Body of pancreas (tissue), 4 donors: Measurements from ENCODE around the gene SLC7A6OS. TPM values are rescaled to one million over a fixed set of nuclear protein-coding genes. Genes with fewer than 3 reads are reported as not detected.
"Not testable (repeated sequence)": the region's sequence is repeated elsewhere in the genome, so short reads cannot be mapped to it uniquely, and the experiment has no call there.

Experiments
- ATAC-seq: fragments of 150-250 bp; one replicate; pipeline ENCODE4 v1.9.1; 2016
- DNase-seq, 4 donors: peaks; one replicate each; pipeline ENCODE4 v3.0.0-alpha.2; 2019
- H3K27ac ChIP-seq, 4 donors: fragments of 200-600 bp; sonication (generic); 1 replicate in 3 of 4; 2 replicates in 1 of 4; pipeline versions ENCODE4 v1.5.1 to v1.6.1; 2016 to 2019; ENCODE audit warnings: mild to moderate bottlenecking in 1 of 4, mixed read lengths in 1 of 4, moderate library complexity in 1 of 4
- H3K27me3 ChIP-seq, 2 donors: fragments of 200-600 bp; sonication (generic); one replicate each; pipeline ENCODE4 v1.6.0; 2016; ENCODE audit warnings: mild to moderate bottlenecking in 1 of 2
- H3K36me3 ChIP-seq, 2 donors: fragments of 200-600 bp; sonication (generic); replicated peaks in 1 of 2; 2 replicates each; pipeline ENCODE4 v1.5.1; 2016; ENCODE audit warnings: low read depth in 2 of 2; ENCODE audit not compliant: insufficient read depth in 1 of 2
- H3K4me1 ChIP-seq: fragments of 200-600 bp; sonication (generic); one replicate; pipeline ENCODE4 v1.6.0; 2016
- H3K4me3 ChIP-seq, 2 donors: fragments of 200-600 bp; sonication (generic); 1 replicate in 1 of 2; 2 replicates in 1 of 2; pipeline ENCODE4 v1.5.1; 2016 to 2019
- H3K9me3 ChIP-seq, 3 donors: fragments of 200-600 bp; sonication (generic); 1 replicate in 2 of 3; 2 replicates in 1 of 3; pipeline ENCODE4 v1.5.1; 2016
- POLR2A ChIP-seq, 3 donors: fragments of 450-650 bp; IDR thresholded peaks; one replicate each; pipeline ENCODE4 v1.6.1; 2016; ENCODE audit warnings: antibody characterized with exemption in 3 of 3, mild to moderate bottlenecking in 2 of 3
- WGBS, 2 donors: methylation state at CpG; one replicate each; pipeline ENCODE4 v1.1.5; 2017; 5-methylcytosine and 5-hydroxymethylcytosine counted together
- intact Hi-C: fragments of 100-400 bp; cut with DNase I; formaldehyde crosslinking; loops from one replicate; pipeline ENCODE4 v1.15.1; 2023
- total RNA-seq, 2 donors: library from RNA; depleted of rRNA; stranded (reverse); fragments of >200 nt; gene quantifications; one replicate each; pipeline ENCODE4 v1.1.0, GENCODE V29; 2016
- TF ChIP-seq, protein P1 (sequence below), 7 experiments: fragments of 450-650 bp in 4 of 7; fragments of 200-600 bp in 3 of 7; sonication (generic) in 3 of 7; IDR thresholded peaks; one replicate each; pipeline ENCODE4 v1.5.1; 2016 to 2019; ENCODE audit warnings: antibody characterized with exemption in 7 of 7

The SLC7A6OS gene
- total RNA-seq, 2 donors from 2014 or later = 13.0 to 32.3 TPM

- Histone ChIP-seq H3K27me3 (no peaks in the 10 kb centered on the region), H3K36me3 (no peaks in the 10 kb centered on the region), H3K4me3 (no peak overlapping the region), H3K9me3 (no peaks in the 10 kb centered on the region), H3K27ac (peak overlapping the region in 1 of 4 donors; percentile 2), H3K4me1 (no peaks in the 10 kb centered on the region)
- ATAC-seq (no peak), DNase-seq (no peak)
- intact Hi-C loops = no loop called here
- 68 to 83% methylated on average over 5 to 6 of the region's 6 CpGs for WGBS, 2 donors
- TF ChIP-seq, protein P1, sequence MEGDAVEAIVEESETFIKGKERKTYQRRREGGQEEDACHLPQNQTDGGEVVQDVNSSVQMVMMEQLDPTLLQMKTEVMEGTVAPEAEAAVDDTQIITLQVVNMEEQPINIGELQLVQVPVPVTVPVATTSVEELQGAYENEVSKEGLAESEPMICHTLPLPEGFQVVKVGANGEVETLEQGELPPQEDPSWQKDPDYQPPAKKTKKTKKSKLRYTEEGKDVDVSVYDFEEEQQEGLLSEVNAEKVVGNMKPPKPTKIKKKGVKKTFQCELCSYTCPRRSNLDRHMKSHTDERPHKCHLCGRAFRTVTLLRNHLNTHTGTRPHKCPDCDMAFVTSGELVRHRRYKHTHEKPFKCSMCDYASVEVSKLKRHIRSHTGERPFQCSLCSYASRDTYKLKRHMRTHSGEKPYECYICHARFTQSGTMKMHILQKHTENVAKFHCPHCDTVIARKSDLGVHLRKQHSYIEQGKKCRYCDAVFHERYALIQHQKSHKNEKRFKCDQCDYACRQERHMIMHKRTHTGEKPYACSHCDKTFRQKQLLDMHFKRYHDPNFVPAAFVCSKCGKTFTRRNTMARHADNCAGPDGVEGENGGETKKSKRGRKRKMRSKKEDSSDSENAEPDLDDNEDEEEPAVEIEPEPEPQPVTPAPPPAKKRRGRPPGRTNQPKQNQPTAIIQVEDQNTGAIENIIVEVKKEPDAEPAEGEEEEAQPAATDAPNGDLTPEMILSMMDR (IDR thresholded peaks at IDR 0.05) = no peak
- TF ChIP-seq POLR2A (IDR thresholded peaks at IDR 0.05) = no peak
Observed at GRCh38 chr16:68290450-68290849, 20.3 kb downstream of the SLC7A6OS start.

GRCh38 chr16:68289621-68290329, 21.0 kb downstream of the SLC7A6OS start:
- Histone ChIP-seq H3K36me3 (no peaks in the 10 kb centered on the region), H3K4me3 (no peak overlapping the region), H3K9me3 (no peaks in the 10 kb centered on the region), H3K27me3 (no peaks in the 10 kb centered on the region), H3K4me1 (no peaks in the 10 kb centered on the region), H3K27ac (peak overlapping the region in 1 of 4 donors; percentile 3)
- no peak for TF ChIP-seq POLR2A (IDR thresholded peaks at IDR 0.05)
- TF ChIP-seq, protein P1 (IDR thresholded peaks at IDR 0.05) = no peak
- no peak for DNase-seq
- intact Hi-C loops = no loop called here
- 55 to 64% methylated on average over 3 to 4 of the region's 4 CpGs for WGBS, 2 donors
- no peak for ATAC-seq

GRCh38 chr16:68289202-68289601, 21.5 kb downstream of the SLC7A6OS start:
- H3K9me3 ChIP-seq = no peaks in the 10 kb centered on the region
- intact Hi-C loops = no loop called here
- no peak for TF ChIP-seq POLR2A (IDR thresholded peaks at IDR 0.05)
- TF ChIP-seq, protein P1 (IDR thresholded peaks at IDR 0.05) = no peak
- H3K4me1 ChIP-seq = no peaks in the 10 kb centered on the region
- H3K27ac ChIP-seq = peak overlapping the region in 1 of 4 donors; percentile 3
- DNase-seq (no peak), ATAC-seq (no peak)
- whole genome bisulfite sequencing, 2 donors = 93 to 100% methylated on average over 2 of the region's 2 CpGs
- H3K36me3 ChIP-seq = no peaks in the 10 kb centered on the region
- no peak overlapping the region for H3K4me3 ChIP-seq
- no peaks in the 10 kb centered on the region for H3K27me3 ChIP-seq

DNA sequence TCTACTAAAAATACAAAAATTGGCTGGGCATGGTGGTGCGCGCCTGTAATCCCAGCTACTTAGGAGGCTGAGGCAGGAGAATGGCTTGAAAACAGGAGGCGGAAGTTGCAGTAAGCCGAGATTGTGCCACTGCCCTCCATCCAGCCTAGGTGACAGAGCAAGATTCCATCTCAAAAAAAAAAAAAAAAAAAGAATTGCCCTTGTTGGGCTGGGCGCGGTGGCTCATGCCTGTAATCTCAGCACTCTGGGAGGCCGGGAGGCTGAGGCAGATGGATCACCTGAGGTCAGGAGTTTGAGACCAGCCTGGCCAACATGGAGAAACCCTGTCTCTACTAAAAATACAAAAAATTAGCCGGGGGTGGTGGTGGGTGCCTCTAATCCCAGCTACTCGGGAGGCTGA, 21.9 kb downstream of the SLC7A6OS start:
- H3K4me3 ChIP-seq, DNase-seq, ATAC-seq, intact Hi-C loops, H3K27me3 ChIP-seq, H3K4me1 ChIP-seq, H3K27ac ChIP-seq, H3K9me3 ChIP-seq, H3K36me3 ChIP-seq: not testable (repeated sequence)
- 78 to 81% methylated on average over 9 of the region's 9 CpGs for WGBS, 2 donors

DNA sequence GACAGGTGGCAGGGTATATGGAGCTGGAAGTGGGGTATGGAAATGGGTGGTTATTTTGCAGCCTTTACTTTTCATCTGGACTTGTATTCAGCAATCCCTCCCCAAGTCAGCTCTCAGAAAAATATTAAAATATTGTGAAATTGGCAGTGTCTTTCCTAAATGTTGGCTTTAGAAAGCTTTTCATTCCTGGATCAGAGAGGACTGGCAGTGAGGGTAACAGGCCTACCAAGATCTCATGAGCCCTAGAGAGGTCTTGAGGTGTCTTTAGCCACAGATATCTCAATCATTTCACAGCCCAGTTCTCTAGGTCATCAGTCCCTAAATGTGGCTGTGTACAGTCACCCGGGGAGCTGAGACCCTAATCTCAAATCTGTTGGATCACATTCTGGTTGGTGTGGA, 22.5 kb downstream of the SLC7A6OS start:
- 69 to 100% methylated on average over 1 of the region's 1 CpG for WGBS, 2 donors
- ATAC-seq = no peak
- DNase-seq = no peak
- intact Hi-C loops = no loop called here
- H3K27me3 ChIP-seq = no peaks in the 10 kb centered on the region
- no peak overlapping the region for H3K4me3 ChIP-seq
- H3K4me1 ChIP-seq = no peaks in the 10 kb centered on the region
- peak overlapping the region in 1 of 4 donors; percentile 31 for H3K27ac ChIP-seq
- no peaks in the 10 kb centered on the region for H3K9me3 ChIP-seq
- no peak for TF ChIP-seq POLR2A (IDR thresholded peaks at IDR 0.05)
- TF ChIP-seq, protein P1 (IDR thresholded peaks at IDR 0.05) = no peak
- no peaks in the 10 kb centered on the region for H3K36me3 ChIP-seq
